ENCODE data around the gene JARID2.

Gene JARID2

GRCh38 chr6:15245361-15246216, at the start of gene JARID2:
TSS of gene JARID2 (plus strand) at chr6:15246069. CDS start at chr6:15246540, 471 bp downstream.
- DNase-seq (ENCODE audit: low spot score), result peak; percentile 93

DNA sequence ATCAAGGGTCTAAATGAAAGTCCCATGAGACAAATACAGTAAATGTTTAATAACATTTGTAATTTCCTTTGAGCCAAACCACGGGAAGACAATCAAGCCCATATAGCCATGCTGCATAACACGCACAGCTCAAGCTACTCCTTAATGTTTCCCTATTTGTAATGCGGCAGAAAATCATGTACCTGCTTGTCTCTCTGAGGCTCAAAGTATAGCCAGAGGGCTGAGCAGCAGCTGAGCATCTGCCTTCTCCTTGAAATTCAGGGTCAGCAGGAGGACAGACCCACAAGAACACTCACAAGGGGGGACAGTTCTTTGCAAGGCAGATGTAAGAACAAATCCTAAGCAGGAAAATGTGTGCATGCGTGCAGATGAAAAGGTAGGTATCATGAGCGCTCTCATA, 45.8 kb upstream of the JARID2 start:
- no peak for DNase-seq (ENCODE audit: low spot score)

GRCh38 chr6:15205321-15205720, 40.5 kb upstream of the JARID2 start:
- DNase-seq (ENCODE audit: low spot score), result no peak

- no peak for DNase-seq (ENCODE audit: low spot score)
Observed at GRCh38 chr6:15206887-15207286, 39.0 kb upstream of the JARID2 start.

- no peak for DNase-seq (ENCODE audit: low spot score)
Observed at GRCh38 chr6:15207923-15208322, 37.9 kb upstream of the JARID2 start.

DNA sequence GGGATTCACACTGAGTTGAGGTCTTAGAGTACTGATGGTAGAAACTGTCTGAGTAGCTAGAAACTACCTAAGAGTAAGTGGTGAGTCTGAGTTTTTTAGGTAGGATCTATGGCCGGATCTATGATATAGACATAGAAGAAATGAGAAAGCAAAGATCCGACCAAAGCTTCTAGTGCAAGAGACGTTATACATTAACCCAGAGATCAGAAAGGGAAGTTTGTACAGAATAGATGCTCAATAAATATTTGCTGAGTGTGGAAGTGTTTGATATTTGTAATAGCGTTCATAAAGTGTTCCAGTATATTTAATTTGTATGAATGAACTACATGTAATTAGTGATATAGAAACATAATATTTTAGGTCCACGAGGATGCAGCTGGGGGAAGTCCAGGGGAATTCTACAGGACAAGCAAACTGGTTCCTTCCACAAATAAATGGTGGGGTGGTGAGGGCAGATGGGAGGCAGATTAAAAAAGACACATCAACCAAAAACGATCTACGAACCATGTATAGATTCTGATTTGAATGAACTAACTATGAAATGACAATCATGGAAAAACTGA, 31.9 kb upstream of the JARID2 start:
- DNase-seq (ENCODE audit: low spot score), result no peak

GRCh38 chr6:15218401-15218800, 27.5 kb upstream of the JARID2 start:
- no peak for DNase-seq (ENCODE audit: low spot score)

- no peak for DNase-seq (ENCODE audit: low spot score)
Observed at GRCh38 chr6:15220062-15220461, 25.8 kb upstream of the JARID2 start.

GRCh38 chr6:15227827-15228318, 18.0 kb upstream of the JARID2 start:
- DNase-seq (ENCODE audit: low spot score), result no peak

- DNase-seq (ENCODE audit: low spot score), result no peak
Observed at GRCh38 chr6:15230827-15231226, 15.0 kb upstream of the JARID2 start.

DNA sequence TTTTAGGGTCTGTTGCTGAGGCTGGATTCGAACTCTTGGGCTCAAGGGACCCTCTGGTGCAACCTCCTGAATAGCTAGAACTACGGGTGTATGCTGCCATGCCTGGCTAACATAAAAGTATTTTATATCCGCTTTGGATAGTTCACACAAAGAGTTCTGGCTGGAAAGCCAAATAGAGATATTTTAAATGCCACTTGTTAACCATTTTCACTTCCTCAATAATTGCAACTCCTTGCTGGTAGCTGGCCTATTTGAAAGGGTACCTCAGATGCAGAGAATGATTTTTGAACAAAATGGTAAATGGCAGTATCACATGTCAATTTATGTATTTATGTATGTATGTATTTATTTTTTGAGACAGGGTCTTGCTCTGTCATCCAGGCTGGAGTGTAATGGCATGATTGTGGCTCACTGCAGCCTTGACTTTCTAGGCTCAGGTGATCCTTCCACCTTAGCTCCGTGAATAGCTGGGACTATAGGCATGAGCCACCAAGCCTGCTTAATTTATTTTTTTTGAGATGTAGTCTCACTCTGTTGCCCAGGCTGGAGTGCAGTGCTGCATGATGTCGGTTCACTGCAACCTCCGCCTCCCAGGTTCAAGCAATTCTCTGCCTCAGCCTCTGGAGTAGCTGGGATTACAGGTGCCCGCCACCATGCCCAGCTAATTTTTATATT, 12.9 kb upstream of the JARID2 start:
- DNase-seq (ENCODE audit: low spot score), result no peak

DNA sequence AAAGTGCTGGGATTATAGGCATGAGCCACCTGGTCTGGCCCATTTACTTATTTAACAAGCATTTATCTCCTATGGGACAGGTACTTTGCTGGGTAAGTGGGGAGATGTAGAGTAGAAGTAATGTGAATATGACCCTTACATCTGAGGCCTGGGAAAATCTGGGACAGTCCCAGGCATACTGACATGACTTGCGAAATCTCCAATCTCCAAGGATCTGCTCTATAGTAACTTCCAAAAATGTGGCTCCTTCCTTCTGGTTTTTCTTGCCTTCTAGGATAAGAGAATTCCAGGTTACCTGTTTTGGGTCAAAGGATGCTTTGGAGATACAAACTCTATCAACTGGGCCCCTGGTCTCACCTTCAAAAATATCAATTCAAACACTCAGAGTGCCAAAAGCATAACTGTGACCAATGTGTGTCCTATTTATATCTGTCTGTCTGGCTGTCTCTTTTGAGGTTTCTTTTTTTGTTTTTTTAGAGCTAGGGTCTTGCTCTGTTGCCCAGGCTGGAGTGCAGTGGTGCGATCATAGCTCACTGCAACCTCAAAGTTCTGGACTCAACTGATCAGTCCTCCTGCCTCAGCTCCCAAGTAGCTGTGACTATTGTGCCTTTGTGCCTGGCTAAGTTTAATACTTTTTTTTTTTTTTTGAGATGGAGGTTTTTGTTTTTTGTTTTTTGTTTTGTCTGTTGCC, 11.7 kb upstream of the JARID2 start:
- DNase-seq (ENCODE audit: low spot score), result no peak

DNA sequence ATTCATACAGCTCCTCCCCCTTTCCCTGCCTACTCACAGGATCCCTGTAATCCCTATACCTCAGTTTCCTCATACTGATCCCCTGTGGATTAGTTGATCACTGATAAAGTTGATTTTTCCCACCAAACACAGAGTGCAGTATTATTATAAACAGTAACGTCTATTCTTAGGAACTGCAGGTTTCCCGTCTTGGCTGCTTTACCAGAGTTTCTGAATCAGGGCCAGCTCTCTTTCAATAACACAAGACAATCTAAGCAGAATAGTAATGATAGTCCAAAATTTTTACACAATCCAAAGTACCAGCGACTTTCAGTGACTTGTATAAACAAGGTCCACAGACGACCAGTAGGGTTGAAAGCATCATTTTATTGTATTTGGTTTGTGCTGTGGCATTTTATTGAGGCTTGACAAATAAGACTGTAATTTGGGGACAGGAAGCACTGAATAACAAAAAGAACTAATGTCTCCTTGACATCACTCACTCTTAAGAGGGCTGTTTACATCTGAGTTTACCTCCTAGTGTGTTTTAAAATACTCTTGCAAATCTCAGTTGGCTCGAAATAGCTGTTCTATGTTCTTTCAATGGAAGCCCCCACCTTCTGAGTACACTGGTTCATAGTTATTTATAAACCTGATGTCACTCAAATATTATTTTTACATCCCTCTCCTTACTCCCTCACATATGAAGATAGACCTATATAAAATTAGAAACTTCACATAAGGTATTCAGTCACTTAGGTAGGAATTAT, 6.1 kb upstream of the JARID2 start:
- no peak for DNase-seq (ENCODE audit: low spot score)

- DNase-seq (ENCODE audit: low spot score), result no peak
Observed at GRCh38 chr6:15242503-15242902, 3.4 kb upstream of the JARID2 start.

DNA sequence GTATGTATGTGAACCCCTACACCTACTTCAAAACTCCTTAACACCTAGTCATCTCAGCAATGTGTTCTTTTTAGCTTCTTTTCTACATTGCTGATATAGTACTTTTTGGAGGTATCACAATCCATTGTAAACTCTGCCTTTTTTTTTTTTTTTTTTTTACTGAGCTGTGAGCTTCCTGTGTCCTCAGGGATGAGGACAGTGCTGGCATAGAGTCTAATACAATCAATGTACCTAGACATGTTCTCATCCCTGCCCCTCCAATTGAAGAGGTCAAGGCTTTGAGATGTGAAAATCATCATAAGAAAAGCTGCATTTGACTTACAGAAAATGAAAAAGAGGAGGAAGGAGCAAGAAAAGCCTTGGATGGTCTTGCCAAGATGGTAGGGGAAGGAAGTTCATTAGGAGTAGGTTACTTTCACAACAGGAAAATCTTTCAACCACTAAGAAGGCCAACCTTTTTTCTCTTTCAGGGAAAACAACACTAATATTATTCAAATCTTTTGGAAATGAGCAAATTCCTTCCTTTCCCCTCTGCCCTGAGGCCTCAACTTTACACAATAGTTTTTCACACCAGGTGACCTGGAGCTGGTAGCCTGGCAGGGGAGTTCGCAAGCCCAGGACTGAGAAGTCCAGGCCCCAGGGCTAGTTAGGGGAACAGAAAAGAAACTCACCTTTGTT, 2.8 kb upstream of the JARID2 start:
- no peak for DNase-seq (ENCODE audit: low spot score)

DNA sequence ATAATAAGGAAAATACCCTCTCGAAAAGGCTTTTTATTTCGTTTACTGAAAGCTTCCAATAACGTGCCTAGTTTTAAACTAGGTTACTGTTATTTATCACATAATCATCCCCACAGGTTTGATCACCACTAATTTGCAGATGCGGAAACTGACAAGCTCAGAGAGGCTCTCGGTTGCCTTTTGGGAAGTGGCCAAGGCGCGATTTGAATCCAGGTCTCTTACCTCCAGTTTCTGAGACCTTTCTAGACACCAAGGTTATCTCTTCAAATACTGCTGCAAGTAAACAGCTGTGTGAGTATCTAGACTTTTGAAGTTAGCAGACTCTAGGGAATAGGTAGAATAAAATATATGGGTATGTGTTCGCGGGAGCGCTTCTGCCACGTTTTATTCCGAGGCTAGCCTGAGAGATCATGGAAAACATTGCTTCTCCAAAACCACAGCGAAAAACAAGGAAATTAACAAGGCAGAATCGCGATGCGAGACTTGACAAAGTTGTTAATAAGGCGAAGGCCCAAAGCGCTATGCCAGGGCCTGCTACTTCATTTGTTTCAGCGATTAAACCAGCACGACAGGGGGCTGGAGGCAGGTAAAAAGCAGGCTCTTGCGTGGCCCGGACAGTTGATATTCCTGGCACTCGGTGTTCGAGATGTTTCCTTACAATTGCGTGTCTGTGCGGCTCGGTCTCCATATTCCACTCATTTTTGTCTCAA, 1.8 kb upstream of the JARID2 start:
- DNase-seq (ENCODE audit: low spot score), result no peak

DNA sequence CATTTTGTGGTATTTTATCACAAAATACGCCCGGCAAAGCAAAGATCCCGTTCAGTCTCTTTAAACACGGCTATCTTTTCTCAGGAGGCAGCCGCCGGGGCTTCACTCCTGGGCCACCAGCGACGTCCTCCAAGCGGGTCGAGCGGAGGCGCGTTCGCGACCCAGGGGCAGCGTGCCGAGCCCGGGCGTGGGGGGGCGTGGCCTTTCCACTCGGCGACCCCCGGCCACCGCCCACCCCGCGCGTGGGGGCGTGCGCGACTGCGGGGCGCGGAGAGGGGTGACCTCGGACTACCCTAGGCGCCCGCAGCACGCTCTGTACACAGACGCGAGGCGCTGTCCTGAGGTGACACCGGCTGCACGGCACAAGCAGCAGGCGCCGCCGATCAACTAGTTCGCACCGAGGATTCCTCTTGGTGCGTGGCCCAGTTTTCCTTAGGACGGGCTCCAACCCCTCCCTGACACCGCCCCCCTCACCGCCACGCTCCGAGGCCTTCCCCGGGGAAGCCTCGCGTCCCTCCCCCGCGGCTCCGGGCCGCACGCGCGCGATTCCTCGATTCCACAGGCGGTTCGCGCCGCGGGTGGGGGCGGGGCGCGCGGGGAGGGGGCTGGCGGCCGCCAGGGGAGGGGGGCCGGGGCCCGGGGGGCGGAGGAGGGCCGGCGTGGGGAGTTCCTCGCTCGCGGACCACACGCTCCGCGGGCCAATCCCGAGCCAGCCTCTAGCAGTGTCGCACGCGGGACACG, 1.1 kb upstream of the JARID2 start:
- peak; percentile 62 for DNase-seq (ENCODE audit: low spot score)

DNA sequence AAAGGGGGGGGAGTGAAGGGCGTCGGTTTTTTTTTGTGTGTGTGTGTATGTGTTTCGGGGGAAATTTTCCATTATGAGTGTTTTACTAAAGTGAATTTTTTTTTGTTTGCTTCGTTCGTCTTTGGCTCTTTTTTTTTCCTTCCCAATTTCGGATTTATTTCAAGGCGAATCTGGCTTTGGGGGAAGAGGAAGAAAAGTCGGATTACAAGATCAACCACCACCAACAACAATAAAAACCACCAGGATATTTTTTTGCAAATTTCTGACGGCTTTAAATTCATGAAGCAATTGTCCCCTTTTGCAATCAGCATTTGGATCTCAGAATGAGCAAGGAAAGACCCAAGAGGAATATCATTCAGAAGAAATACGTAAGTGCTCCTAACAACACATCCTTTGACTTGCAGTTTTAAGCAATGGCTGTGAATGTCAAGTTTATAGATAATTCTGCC, 372 bp downstream of the JARID2 start:
- no peak for DNase-seq (ENCODE audit: low spot score)

DNA sequence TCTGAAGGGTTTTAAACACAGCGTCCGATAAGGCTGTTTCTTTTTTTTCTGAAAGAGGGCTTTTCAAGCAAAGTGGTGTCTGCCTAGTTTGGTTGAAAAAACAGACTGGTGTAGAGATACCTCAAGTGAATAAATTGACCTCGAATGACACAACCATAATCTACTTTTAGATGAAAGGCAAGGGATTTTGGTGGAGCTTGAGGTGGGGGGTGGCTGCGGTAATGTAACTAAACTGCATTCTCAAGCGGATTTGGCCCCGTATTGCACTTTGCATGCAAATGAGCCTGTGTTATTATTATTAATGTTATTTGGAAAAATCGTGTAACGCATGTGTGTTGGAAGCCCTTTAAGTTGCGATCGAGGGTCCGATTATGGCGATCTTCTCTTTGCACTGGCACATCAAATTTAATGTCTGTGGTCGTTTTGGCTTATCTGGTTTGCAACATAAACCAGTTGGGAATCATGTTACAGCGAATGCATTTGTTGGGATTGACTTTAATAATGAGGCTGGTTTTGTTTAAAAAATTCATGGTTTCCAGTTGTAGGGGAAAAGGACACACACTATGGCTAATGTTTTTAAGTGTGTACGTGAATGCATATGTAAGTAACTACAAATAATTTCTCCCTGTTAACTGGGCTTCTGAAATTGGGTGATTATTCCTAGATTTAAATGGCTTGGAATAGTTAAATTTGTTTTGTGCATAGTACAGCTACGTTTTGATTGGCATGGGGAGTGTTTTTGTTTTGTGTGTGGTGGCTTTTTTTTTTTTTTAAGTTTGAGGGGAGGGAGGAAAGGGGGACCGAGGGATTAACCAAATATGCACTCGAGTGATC, 1.0 kb downstream of the JARID2 start:
- no peak for DNase-seq (ENCODE audit: low spot score)
